Left ventricle myocardium inferior (tissue), 1 donor: ENCODE measurements around the gene ZCCHC18. TPM values are rescaled to one million over a fixed set of nuclear protein-coding genes. Genes with fewer than 3 reads are reported as not detected.

ENCODE experiments used
- DNase-seq: peaks from one replicate; pipeline ENCODE4 v3.0.0-alpha.2; 2020
- H3K27ac ChIP-seq: fragments of 200-600 bp; replicated peaks from 2 replicates; pipeline ENCODE4 v1.8.0; 2021
- H3K27me3 ChIP-seq: fragments of 200-600 bp; 2 replicates; pipeline ENCODE4 v1.8.0; 2021; ENCODE audit warnings: low read depth
- H3K36me3 ChIP-seq: fragments of 200-600 bp; 2 replicates; pipeline ENCODE4 v1.8.0; 2021
- H3K4me1 ChIP-seq: fragments of 200-600 bp; 2 replicates; pipeline ENCODE4 v1.8.0; 2021
- H3K4me3 ChIP-seq: fragments of 200-600 bp; 2 replicates; pipeline ENCODE4 v1.8.0; 2021; ENCODE audit warnings: mild to moderate bottlenecking, moderate library complexity
- H3K9me3 ChIP-seq: fragments of 200-600 bp; replicated peaks from 2 replicates; pipeline ENCODE4 v1.8.0; 2021
- intact Hi-C: fragments of 100-400 bp; cut with micrococcal nuclease; formaldehyde crosslinking; loops from one replicate; pipeline ENCODE4 v1.11.0; 2022
- total RNA-seq: library from RNA; stranded (reverse); fragmentation: NEBNext Ultra II Directional; extraction: Animal tissue kit (Norgen Biotek cat#: 25700); gene quantifications from one replicate; pipeline ENCODE4 v1.2.1, GENCODE V29; 2021
- TF ChIP-seq, protein P1 (sequence below): fragments of 200-600 bp; IDR thresholded peaks from 2 replicates; pipeline ENCODE4 v1.8.0; 2021; ENCODE audit warnings: antibody characterized with exemption, mild to moderate bottlenecking, borderline replicate concordance
- donor health status: DM: no; HTN: yes; CAD: no; lungs with severe emphysema.

The ZCCHC18 gene
- total RNA-seq, 1 donor from 2014 or later = 0.99 TPM

DNA sequence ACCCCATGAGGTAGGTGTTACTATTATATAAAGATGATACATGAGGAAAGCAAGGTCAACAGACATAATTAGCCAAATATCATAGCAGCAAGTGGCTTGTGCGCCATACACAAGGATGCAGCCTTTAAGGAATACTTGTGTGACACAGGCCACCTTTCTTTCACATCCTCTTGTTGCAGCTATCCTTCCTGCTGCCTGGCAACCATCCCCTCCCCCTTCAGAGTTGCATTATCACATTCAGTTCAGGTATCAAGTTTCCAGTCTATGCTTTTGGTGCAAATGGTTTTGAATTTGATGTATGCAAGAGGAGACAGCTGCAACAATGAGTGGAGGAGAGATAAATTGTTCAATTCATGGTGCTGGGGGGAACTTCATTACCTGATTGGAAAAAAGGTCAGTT lies 6.4 kb downstream of the ZCCHC18 start:
- no peaks in the 10 kb centered on the region for H3K36me3 ChIP-seq
- H3K27ac ChIP-seq = no peak overlapping the region
- TF ChIP-seq, protein P1, sequence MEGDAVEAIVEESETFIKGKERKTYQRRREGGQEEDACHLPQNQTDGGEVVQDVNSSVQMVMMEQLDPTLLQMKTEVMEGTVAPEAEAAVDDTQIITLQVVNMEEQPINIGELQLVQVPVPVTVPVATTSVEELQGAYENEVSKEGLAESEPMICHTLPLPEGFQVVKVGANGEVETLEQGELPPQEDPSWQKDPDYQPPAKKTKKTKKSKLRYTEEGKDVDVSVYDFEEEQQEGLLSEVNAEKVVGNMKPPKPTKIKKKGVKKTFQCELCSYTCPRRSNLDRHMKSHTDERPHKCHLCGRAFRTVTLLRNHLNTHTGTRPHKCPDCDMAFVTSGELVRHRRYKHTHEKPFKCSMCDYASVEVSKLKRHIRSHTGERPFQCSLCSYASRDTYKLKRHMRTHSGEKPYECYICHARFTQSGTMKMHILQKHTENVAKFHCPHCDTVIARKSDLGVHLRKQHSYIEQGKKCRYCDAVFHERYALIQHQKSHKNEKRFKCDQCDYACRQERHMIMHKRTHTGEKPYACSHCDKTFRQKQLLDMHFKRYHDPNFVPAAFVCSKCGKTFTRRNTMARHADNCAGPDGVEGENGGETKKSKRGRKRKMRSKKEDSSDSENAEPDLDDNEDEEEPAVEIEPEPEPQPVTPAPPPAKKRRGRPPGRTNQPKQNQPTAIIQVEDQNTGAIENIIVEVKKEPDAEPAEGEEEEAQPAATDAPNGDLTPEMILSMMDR = no peak

DNA sequence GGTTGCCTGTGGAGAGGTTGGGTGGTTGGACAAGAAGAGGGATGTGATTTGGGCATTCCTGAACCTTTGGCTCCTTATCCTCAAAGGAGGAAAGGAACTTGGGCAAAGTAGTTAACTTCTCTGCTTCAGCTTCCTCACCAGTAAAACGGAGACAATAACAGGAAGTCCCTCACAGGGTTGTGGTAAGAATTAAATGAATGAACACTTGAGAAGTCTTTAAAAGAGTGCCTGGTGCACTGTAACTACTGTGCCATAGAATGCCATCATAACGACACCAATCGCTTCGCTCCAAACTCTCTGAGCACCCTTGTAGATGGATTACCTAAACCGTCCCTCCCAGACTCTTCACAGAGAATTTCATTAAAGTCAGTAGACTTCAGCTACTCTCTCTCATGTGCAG lies 10.5 kb downstream of the ZCCHC18 start:
- Histone ChIP-seq H3K4me1 (no peaks in the 10 kb centered on the region), H3K27ac (no peak overlapping the region), H3K36me3 (no peaks in the 10 kb centered on the region), H3K4me3 (no peak overlapping the region), H3K9me3 (no peaks in the 10 kb centered on the region), H3K27me3 (no peaks in the 10 kb centered on the region)
- intact Hi-C loops = no loop called here
- no peak for DNase-seq
- TF ChIP-seq, protein P1 = no peak

More for the DNA sequence above, 6.4 kb downstream of the ZCCHC18 start:
- no peak overlapping the region for H3K4me3 ChIP-seq
- H3K27me3 ChIP-seq = no peaks in the 10 kb centered on the region
- no peaks in the 10 kb centered on the region for H3K9me3 ChIP-seq
- no peak for DNase-seq
- peaks cover under 1% of the 10 kb centered on the region for H3K4me1 ChIP-seq
- intact Hi-C loops = no loop called here

GRCh38 chrX:104126856-104127255 lies 14.5 kb downstream of the ZCCHC18 start:
- no peak overlapping the region for H3K4me3 ChIP-seq
- H3K9me3 ChIP-seq = no peaks in the 10 kb centered on the region
- H3K27me3 ChIP-seq = no peaks in the 10 kb centered on the region
- no peaks in the 10 kb centered on the region for H3K4me1 ChIP-seq
- H3K27ac ChIP-seq = no peak overlapping the region
- peaks cover 9% of the 10 kb centered on the region for H3K36me3 ChIP-seq
- TF ChIP-seq, protein P1 = no peak
- DNase-seq = no peak
- intact Hi-C loops = no loop called here

DNA sequence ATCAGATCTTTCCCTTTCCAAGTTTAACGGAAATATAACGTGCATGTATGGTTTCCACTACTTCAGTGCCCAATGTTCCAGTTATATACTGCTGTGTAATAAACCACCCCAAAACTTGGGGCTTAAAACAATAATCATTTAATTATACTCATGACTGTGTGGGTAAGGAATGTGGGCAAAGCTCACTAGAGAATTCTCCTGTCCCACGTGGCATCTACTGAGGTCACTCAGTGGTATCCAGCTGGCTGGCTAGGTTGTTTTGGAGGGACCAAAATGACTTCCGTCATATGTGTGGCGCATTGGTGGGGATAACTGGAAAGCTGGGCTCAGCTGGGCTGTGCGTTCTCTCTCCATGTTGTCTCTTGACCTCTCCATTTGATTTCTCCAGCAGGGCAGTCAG lies 18.5 kb downstream of the ZCCHC18 start:
- Histone ChIP-seq H3K4me1 (peaks cover 5% of the 10 kb centered on the region), H3K4me3 (no peak overlapping the region), H3K36me3 (peaks cover 9% of the 10 kb centered on the region), H3K27ac (no peak overlapping the region), H3K27me3 (no peaks in the 10 kb centered on the region), H3K9me3 (no peaks in the 10 kb centered on the region)
- intact Hi-C loops = no loop called here
- DNase-seq = no peak
- TF ChIP-seq, protein P1 = no peak

DNA sequence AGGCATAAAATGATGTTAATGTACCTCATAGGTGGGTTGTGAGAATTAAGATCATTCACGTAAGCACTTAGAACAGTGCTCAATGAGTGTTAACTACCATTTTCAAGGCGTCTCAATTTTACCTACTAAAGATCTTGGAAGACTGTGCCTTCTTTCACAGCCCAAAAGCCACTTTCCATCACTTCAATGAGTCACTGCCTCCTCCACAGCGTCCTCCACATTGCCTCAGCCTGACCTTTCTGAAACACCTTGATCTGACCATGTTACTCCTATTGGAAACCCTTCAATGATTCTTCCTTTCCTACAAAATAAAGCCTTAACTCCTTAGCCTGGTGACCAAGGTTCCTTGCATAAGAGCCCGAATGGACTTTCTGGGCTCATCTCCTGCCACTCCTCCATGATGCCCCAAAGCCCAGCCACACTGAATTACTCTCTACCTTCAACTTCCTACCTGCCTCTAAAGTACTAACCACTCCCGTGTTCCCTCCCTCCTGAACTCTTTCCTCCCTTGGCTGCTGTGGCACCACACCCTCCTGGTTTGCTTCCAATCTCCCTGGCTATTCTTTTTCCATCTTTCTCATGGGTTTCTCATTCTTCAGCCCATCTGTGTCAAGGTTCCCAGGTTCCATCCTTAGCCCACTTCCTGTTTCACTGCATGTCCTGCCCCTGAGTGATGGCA lies 22.4 kb downstream of the ZCCHC18 start:
- Histone ChIP-seq H3K4me1 (peaks cover 10% of the 10 kb centered on the region), H3K9me3 (no peaks in the 10 kb centered on the region), H3K27me3 (no peaks in the 10 kb centered on the region), H3K36me3 (peaks cover 5% of the 10 kb centered on the region), H3K4me3 (no peak overlapping the region), H3K27ac (no peak overlapping the region)
- TF ChIP-seq, protein P1 = no peak
- DNase-seq = no peak
- intact Hi-C loops = no loop called here
